K562 (cell line): ENCODE data around the gene NUDT2. TPM values are rescaled to one million over a fixed set of nuclear protein-coding genes. Genes with fewer than 3 reads are reported as not detected.

ENCODE experiments used
- ATF3 ChIP-seq, 2 experiments: fragments of 450-650 bp in 1 of 2; sonication (generic) in 1 of 2; formaldehyde crosslinking in 1 of 2; IDR thresholded peaks in 1 of 2; conservative IDR thresholded peaks in 1 of 2; 2 replicates each; pipeline versions ENCODE4 v1.6.1 to v1.8.1; 2016 to 2023; ENCODE audit warnings: mild to moderate bottlenecking in 2 of 2, moderate library complexity in 2 of 2, inconsistent platforms in 1 of 2, missing genetic modification reagents in 1 of 2
- BDP1 ChIP-seq: IDR thresholded peaks from 3 replicates; pipeline ENCODE4 v1.6.1; 2011; ENCODE audit not compliant: insufficient read length, insufficient read depth
- ETS2 ChIP-seq: IDR thresholded peaks from 2 replicates; pipeline ENCODE4 v1.6.1; 2016; ENCODE audit warnings: borderline replicate concordance, missing genetic modification characterization, mild to moderate bottlenecking, moderate library complexity, missing compliant biosample characterization; ENCODE audit not compliant: poor library complexity, severe bottlenecking
- RBM34 ChIP-seq: fragments of 200-400 bp; formaldehyde crosslinking; IDR thresholded peaks from 2 replicates; pipeline ENCODE4 v1.6.1; 2018; ENCODE audit warnings: low read length, borderline replicate concordance; ENCODE audit not compliant: insufficient read depth
- SRF ChIP-seq, 2 experiments: fragments of 250-450, 450-650 bp in 1 of 2; sonication (Bioruptor Pico) in 1 of 2; sonication (generic) in 1 of 2; formaldehyde crosslinking; IDR thresholded peaks; 2 replicates each; pipeline versions ENCODE4 v1.5.0 to v1.5.1; 2020 to 2022; ENCODE audit warnings: mild to moderate bottlenecking in 1 of 2, missing genetic modification reagents in 1 of 2
- WHSC1 ChIP-seq: IDR thresholded peaks from one replicate; pipeline ENCODE4 v1.6.1; 2012; ENCODE audit warnings: low read length, control low read depth, inconsistent platforms
- ZNF740 ChIP-seq, 3 experiments: fragments of 200-800 bp in 1 of 3; sonication (Bioruptor generic) in 1 of 3; sonication (generic) in 1 of 3; formaldehyde crosslinking in 1 of 3; IDR thresholded peaks; 2 replicates each; pipeline versions ENCODE4 v1.6.1 to v1.8.0; 2016 to 2022; ENCODE audit warnings: mild to moderate bottlenecking in 2 of 3, missing compliant biosample characterization in 2 of 3, missing genetic modification characterization in 2 of 3, missing genetic modification reagents in 1 of 3
- polyA plus RNA-seq, 8 experiments: library from polyadenylated mRNA; depleted of rRNA in 4 of 8; stranded (reverse) in 5 of 8; unstranded in 3 of 8; fragments of >200 nt; fragmentation: Nextera tagmentation in 2 of 8; fragmentation: Illumina TruSeq in 1 of 8; extraction: Ambion mirVana in 2 of 8; extraction: Trizol in 1 of 8; gene quantifications; 2 replicates each; pipeline versions ENCODE4 v1.2.1 to v1.2.3, GENCODE V29; 2011 to 2014; ENCODE audit warnings: inconsistent platforms in 1 of 8, missing spikeins in 1 of 8
- total RNA-seq, 7 experiments: library from RNA; depleted of rRNA in 6 of 7; stranded (reverse); fragments of >200 nt in 6 of 7; fragmentation: Illumina TruSeq in 2 of 7; extraction: Trizol in 2 of 7; gene quantifications; 2 replicates each; pipeline versions ENCODE4 v1.2.1 to v1.2.3, GENCODE V29; 2011 to 2021; ENCODE audit warnings: low replicate concordance in 1 of 7
- TF ChIP-seq, protein P1 (sequence below): fragments of 450-650 bp; IDR thresholded peaks from 2 replicates; pipeline ENCODE4 v1.6.1; 2016; ENCODE audit warnings: mild to moderate bottlenecking, moderate library complexity
- TF ChIP-seq, protein P2 (sequence below): fragments of 200-800 bp; sonication (Bioruptor generic); IDR thresholded peaks from 2 replicates; pipeline ENCODE4 v1.6.1; 2017; ENCODE audit warnings: missing genetic modification characterization, missing compliant biosample characterization

Gene NUDT2
- total and polyA plus RNA-seq, 9 of the 15 experiments (the other 6 are each of a cell fraction or from before 2014, with no cell fraction given), result 11.5 to 28.1 (median 19.0) TPM

DNA sequence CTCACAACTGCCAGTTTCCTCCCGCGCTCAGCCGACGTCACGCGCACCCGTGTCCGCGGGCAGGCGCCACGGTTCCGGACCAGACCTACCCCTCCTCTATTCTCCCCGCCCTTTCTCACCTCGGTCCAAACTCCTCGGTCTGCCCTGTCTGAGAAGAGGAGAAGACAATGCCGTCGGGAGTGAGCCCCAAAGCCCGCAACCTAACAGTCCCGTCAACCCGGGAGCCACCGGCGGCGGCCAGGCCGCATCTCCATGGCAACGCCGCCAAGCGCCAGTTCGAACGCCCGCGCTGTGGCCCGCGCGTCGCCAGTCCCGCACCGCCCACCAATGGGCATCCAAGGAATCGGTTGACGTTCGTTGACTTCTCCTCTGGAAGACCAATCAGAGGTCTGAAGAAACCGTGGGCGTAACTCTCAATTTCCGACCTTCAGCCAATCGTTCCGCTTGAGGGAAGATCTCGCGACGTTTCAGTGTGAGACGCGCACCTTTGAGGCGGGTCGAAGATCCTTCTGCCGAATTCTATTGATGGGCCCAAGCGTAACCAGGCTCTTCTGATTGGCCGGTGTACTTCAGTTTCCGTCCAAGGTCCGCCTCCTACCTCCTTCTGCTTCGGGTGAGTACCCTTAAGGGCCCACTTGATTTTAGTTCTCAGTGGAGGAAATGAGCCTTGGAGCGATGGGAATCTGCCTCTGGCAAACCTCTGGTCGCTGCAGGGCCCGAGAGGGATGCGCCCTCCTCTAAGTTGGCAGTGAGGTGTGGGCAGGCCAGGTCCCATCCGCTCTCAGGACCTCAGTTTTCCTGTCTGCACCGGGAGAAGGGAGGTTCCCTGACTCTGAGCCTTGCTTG lies at the start of gene NUDT2, which contains the start of gene KIF24 (continued):
- TF ChIP-seq ATF3 (IDR thresholded peaks at IDR 0.05) (no peak), ATF3 (CRISPR knock-in tag; conservative IDR thresholded peaks at IDR 0.05) (0 out of 2 replicates have a peak, but pooled peaks have one; percentile 14), RBM34 (no peak), WHSC1 (no peak), SRF (CRISPR knock-in tag; IDR thresholded peaks at IDR 0.05) (peak in 1 of 2 experiments; percentile 26; a peak in 1 of 4 replicates), ZNF740 (CRISPR knock-in tag; IDR thresholded peaks at IDR 0.05) (no peak), ZNF740 (tag; IDR thresholded peaks at IDR 0.05) (no peak), BDP1 (no peak), ETS2 (tag) (no peak)
- TF ChIP-seq, protein P1, sequence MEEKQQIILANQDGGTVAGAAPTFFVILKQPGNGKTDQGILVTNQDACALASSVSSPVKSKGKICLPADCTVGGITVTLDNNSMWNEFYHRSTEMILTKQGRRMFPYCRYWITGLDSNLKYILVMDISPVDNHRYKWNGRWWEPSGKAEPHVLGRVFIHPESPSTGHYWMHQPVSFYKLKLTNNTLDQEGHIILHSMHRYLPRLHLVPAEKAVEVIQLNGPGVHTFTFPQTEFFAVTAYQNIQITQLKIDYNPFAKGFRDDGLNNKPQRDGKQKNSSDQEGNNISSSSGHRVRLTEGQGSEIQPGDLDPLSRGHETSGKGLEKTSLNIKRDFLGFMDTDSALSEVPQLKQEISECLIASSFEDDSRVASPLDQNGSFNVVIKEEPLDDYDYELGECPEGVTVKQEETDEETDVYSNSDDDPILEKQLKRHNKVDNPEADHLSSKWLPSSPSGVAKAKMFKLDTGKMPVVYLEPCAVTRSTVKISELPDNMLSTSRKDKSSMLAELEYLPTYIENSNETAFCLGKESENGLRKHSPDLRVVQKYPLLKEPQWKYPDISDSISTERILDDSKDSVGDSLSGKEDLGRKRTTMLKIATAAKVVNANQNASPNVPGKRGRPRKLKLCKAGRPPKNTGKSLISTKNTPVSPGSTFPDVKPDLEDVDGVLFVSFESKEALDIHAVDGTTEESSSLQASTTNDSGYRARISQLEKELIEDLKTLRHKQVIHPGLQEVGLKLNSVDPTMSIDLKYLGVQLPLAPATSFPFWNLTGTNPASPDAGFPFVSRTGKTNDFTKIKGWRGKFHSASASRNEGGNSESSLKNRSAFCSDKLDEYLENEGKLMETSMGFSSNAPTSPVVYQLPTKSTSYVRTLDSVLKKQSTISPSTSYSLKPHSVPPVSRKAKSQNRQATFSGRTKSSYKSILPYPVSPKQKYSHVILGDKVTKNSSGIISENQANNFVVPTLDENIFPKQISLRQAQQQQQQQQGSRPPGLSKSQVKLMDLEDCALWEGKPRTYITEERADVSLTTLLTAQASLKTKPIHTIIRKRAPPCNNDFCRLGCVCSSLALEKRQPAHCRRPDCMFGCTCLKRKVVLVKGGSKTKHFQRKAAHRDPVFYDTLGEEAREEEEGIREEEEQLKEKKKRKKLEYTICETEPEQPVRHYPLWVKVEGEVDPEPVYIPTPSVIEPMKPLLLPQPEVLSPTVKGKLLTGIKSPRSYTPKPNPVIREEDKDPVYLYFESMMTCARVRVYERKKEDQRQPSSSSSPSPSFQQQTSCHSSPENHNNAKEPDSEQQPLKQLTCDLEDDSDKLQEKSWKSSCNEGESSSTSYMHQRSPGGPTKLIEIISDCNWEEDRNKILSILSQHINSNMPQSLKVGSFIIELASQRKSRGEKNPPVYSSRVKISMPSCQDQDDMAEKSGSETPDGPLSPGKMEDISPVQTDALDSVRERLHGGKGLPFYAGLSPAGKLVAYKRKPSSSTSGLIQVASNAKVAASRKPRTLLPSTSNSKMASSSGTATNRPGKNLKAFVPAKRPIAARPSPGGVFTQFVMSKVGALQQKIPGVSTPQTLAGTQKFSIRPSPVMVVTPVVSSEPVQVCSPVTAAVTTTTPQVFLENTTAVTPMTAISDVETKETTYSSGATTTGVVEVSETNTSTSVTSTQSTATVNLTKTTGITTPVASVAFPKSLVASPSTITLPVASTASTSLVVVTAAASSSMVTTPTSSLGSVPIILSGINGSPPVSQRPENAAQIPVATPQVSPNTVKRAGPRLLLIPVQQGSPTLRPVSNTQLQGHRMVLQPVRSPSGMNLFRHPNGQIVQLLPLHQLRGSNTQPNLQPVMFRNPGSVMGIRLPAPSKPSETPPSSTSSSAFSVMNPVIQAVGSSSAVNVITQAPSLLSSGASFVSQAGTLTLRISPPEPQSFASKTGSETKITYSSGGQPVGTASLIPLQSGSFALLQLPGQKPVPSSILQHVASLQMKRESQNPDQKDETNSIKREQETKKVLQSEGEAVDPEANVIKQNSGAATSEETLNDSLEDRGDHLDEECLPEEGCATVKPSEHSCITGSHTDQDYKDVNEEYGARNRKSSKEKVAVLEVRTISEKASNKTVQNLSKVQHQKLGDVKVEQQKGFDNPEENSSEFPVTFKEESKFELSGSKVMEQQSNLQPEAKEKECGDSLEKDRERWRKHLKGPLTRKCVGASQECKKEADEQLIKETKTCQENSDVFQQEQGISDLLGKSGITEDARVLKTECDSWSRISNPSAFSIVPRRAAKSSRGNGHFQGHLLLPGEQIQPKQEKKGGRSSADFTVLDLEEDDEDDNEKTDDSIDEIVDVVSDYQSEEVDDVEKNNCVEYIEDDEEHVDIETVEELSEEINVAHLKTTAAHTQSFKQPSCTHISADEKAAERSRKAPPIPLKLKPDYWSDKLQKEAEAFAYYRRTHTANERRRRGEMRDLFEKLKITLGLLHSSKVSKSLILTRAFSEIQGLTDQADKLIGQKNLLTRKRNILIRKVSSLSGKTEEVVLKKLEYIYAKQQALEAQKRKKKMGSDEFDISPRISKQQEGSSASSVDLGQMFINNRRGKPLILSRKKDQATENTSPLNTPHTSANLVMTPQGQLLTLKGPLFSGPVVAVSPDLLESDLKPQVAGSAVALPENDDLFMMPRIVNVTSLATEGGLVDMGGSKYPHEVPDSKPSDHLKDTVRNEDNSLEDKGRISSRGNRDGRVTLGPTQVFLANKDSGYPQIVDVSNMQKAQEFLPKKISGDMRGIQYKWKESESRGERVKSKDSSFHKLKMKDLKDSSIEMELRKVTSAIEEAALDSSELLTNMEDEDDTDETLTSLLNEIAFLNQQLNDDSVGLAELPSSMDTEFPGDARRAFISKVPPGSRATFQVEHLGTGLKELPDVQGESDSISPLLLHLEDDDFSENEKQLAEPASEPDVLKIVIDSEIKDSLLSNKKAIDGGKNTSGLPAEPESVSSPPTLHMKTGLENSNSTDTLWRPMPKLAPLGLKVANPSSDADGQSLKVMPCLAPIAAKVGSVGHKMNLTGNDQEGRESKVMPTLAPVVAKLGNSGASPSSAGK, result peak; percentile 69; the same call in 1 of the 2 replicates
- TF ChIP-seq, protein P2, sequence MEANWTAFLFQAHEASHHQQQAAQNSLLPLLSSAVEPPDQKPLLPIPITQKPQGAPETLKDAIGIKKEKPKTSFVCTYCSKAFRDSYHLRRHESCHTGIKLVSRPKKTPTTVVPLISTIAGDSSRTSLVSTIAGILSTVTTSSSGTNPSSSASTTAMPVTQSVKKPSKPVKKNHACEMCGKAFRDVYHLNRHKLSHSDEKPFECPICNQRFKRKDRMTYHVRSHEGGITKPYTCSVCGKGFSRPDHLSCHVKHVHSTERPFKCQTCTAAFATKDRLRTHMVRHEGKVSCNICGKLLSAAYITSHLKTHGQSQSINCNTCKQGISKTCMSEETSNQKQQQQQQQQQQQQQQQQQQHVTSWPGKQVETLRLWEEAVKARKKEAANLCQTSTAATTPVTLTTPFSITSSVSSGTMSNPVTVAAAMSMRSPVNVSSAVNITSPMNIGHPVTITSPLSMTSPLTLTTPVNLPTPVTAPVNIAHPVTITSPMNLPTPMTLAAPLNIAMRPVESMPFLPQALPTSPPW (CRISPR knock-in tag), result peak; percentile 12; the same call in 1 of the 2 replicates
